Gastroesophageal sphincter (tissue), 3 donors: ENCODE results near the gene COA7.

Experiments used
- POLR2AphosphoS5 ChIP-seq: sonication (generic); formaldehyde crosslinking; IDR thresholded peaks from one replicate; pipeline ENCODE4 v1.6.1; 2017; ENCODE audit warnings: antibody characterized with exemption
- TF ChIP-seq, protein P1 (sequence below), 4 experiments: fragments of 200-600 bp in 2 of 4; fragments of 450-650 bp in 2 of 4; sonication (generic) in 1 of 4; IDR thresholded peaks; one replicate each; pipeline ENCODE4 v1.5.1; 2017 to 2019; ENCODE audit warnings: antibody characterized with exemption in 4 of 4, mild to moderate bottlenecking in 2 of 4, moderate library complexity in 2 of 4

DNA sequence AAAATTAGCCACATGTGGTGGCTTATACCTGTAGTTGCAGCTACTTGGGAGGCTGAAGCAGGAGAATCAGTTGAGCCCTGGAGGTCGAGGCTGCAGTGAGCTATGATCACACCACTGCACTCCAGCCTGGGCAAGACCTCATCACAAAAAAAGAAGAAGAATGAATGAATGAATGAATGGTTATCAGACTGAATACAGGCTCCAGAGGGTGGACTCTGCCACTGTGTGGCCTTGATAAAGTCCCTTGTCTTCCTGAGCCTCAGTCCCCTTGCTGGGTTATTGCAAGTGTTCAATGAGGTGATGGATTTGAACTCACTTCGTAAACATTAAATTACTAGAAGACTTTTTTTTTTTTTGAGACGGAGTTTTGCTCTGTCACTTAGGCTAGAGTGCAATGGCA lies 40.4 kb downstream of the COA7 start:
- TF ChIP-seq, protein P1, sequence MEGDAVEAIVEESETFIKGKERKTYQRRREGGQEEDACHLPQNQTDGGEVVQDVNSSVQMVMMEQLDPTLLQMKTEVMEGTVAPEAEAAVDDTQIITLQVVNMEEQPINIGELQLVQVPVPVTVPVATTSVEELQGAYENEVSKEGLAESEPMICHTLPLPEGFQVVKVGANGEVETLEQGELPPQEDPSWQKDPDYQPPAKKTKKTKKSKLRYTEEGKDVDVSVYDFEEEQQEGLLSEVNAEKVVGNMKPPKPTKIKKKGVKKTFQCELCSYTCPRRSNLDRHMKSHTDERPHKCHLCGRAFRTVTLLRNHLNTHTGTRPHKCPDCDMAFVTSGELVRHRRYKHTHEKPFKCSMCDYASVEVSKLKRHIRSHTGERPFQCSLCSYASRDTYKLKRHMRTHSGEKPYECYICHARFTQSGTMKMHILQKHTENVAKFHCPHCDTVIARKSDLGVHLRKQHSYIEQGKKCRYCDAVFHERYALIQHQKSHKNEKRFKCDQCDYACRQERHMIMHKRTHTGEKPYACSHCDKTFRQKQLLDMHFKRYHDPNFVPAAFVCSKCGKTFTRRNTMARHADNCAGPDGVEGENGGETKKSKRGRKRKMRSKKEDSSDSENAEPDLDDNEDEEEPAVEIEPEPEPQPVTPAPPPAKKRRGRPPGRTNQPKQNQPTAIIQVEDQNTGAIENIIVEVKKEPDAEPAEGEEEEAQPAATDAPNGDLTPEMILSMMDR (IDR thresholded peaks at IDR 0.05) = no peak
- TF ChIP-seq POLR2AphosphoS5 = no peak
